GM18867 (cell line): ENCODE data around the gene PLXNA1.

Source experiments
- ATAC-seq: cut with Tn5 transposase; IDR thresholded peaks from one replicate; pipeline ENCODE4 v1.9.1; 2021; ENCODE audit warnings: mild to moderate bottlenecking, moderate library complexity; ENCODE audit not compliant: unreplicated experiment

PLXNA1 gene

GRCh38 chr3:126965526-126966080, 17.3 kb upstream of the PLXNA1 start:
- no peak for ATAC-seq

GRCh38 chr3:126967386-126967785, 15.5 kb upstream of the PLXNA1 start:
- ATAC-seq = no peak

GRCh38 chr3:126968391-126969390, 14.2 kb upstream of the PLXNA1 start:
- no peak for ATAC-seq

GRCh38 chr3:126969586-126969985, 13.3 kb upstream of the PLXNA1 start:
- ATAC-seq = no peak

- no peak for ATAC-seq
These were observed 12.8 kb upstream of the PLXNA1 start for GRCh38 chr3:126970101-126970500.

GRCh38 chr3:126970921-126971320, 12.0 kb upstream of the PLXNA1 start:
- ATAC-seq = no peak

- ATAC-seq = no peak
These were observed 11.0 kb upstream of the PLXNA1 start for GRCh38 chr3:126971891-126972351.

- no peak for ATAC-seq
These were observed 10.0 kb upstream of the PLXNA1 start for GRCh38 chr3:126972866-126973265.

- ATAC-seq = no peak
These were observed 9.1 kb upstream of the PLXNA1 start for GRCh38 chr3:126973814-126974213.

- ATAC-seq = no peak
These were observed 8.2 kb upstream of the PLXNA1 start for GRCh38 chr3:126974756-126975155.

GRCh38 chr3:126976906-126977305, 6.0 kb upstream of the PLXNA1 start:
- ATAC-seq = no peak

- ATAC-seq = no peak
These were observed 5.1 kb upstream of the PLXNA1 start for GRCh38 chr3:126977821-126978220.

- ATAC-seq = no peak
These were observed 4.6 kb upstream of the PLXNA1 start for GRCh38 chr3:126978291-126978690.

- no peak for ATAC-seq
These were observed 3.8 kb upstream of the PLXNA1 start for GRCh38 chr3:126979046-126979628.

- no peak for ATAC-seq
These were observed 2.6 kb upstream of the PLXNA1 start for GRCh38 chr3:126980266-126980811.

- peak; percentile 29 for ATAC-seq
These were observed 817 bp upstream of the PLXNA1 start for GRCh38 chr3:126982126-126982470.

- peak; percentile 7 for ATAC-seq
These were observed 349 bp downstream of the PLXNA1 start for GRCh38 chr3:126983276-126983652.

GRCh38 chr3:126983653-126984390, 907 bp downstream of the PLXNA1 start:
- ATAC-seq = no peak

GRCh38 chr3:126984391-126985131, 1.6 kb downstream of the PLXNA1 start:
- no peak for ATAC-seq
